ENCODE results near the gene KCNH1. TPM values are rescaled to one million over a fixed set of nuclear protein-coding genes. Genes with fewer than 3 reads are reported as not detected.

The KCNH1 gene
- total RNA-seq, 2 experiments from 2014 or later = not detected

- no peaks in the 10 kb centered on the region for H3K4me1 Mint-ChIP-seq (ENCODE audit: low read depth)
- no peaks in the 10 kb centered on the region for H3K36me3 Mint-ChIP-seq (ENCODE audit: low read depth)
- intact Hi-C loops (cut with micrococcal nuclease) = no loop called here
- H3K27me3 Mint-ChIP-seq (ENCODE audit: low read depth) = no peaks in the 10 kb centered on the region
- H3K9me3 Mint-ChIP-seq = no peaks in the 10 kb centered on the region
- DNase-seq = no peak
- H3K4me3 Mint-ChIP-seq = no peak overlapping the region
- CTCF ChIA-PET = no interaction called here
- no peak overlapping the region for H3K27ac Mint-ChIP-seq
Observed at GRCh38 chr1:210631399-210631798, 502.5 kb downstream of the KCNH1 start.

- CTCF ChIA-PET = no interaction called here
- Mint-ChIP-seq H3K27ac (no peak overlapping the region), H3K9me3 (no peaks in the 10 kb centered on the region), H3K27me3 (ENCODE audit: low read depth) (no peaks in the 10 kb centered on the region), H3K4me3 (no peak overlapping the region), H3K36me3 (ENCODE audit: low read depth) (no peaks in the 10 kb centered on the region), H3K4me1 (ENCODE audit: low read depth) (no peaks in the 10 kb centered on the region)
- intact Hi-C loops (cut with micrococcal nuclease) = no loop called here
- no peak for DNase-seq
Observed at GRCh38 chr1:210629276-210629675, 504.7 kb downstream of the KCNH1 start.

- no peaks in the 10 kb centered on the region for H3K27me3 Mint-ChIP-seq (ENCODE audit: low read depth)
- no peak for DNase-seq
- no peak overlapping the region for H3K4me3 Mint-ChIP-seq
- H3K27ac Mint-ChIP-seq = no peak overlapping the region
- no peaks in the 10 kb centered on the region for H3K36me3 Mint-ChIP-seq (ENCODE audit: low read depth)
- no peaks in the 10 kb centered on the region for H3K4me1 Mint-ChIP-seq (ENCODE audit: low read depth)
- no peaks in the 10 kb centered on the region for H3K9me3 Mint-ChIP-seq
- CTCF ChIA-PET = interaction anchor here (0.6 kb wide), 1 partner anchor 280 kb away, joined by 4 read pairs; no protein-coding TSS in a partner anchor
- intact Hi-C loops (cut with micrococcal nuclease) = no loop called here
Observed at GRCh38 chr1:210627755-210628154, 506.2 kb downstream of the KCNH1 start.

Other genes with a start within 250 kb of the KCNH1 start
- gene RCOR3, start 125.2 kb upstream of the KCNH1 start, total RNA-seq = 10 to 100 TPM; 28.9 to 30.8 TPM
- gene TRAF5, start 192.7 kb upstream of the KCNH1 start, total RNA-seq = 10 to 100 TPM; 16.1 to 18.8 TPM